ENCODE data around the gene DAB2IP. TPM values are rescaled to one million over a fixed set of nuclear protein-coding genes. Genes with fewer than 3 reads are reported as not detected.
A peak's percentile ranks its signal among the peaks of the same experiment; 100 is the strongest.

DAB2IP gene
- under 1 TPM in 1 of 2 experiments, not detected in 1; 0.06 TPM for total RNA-seq
- 0.04 TPM for polyA plus RNA-seq (2013, experiment 1 of 2)
- polyA plus RNA-seq (2013, experiment 2 of 2), result 1.0 TPM
- total RNA-seq, result 0 to 0.60 (median 0.06) reads per million in 172 experiments

DNA sequence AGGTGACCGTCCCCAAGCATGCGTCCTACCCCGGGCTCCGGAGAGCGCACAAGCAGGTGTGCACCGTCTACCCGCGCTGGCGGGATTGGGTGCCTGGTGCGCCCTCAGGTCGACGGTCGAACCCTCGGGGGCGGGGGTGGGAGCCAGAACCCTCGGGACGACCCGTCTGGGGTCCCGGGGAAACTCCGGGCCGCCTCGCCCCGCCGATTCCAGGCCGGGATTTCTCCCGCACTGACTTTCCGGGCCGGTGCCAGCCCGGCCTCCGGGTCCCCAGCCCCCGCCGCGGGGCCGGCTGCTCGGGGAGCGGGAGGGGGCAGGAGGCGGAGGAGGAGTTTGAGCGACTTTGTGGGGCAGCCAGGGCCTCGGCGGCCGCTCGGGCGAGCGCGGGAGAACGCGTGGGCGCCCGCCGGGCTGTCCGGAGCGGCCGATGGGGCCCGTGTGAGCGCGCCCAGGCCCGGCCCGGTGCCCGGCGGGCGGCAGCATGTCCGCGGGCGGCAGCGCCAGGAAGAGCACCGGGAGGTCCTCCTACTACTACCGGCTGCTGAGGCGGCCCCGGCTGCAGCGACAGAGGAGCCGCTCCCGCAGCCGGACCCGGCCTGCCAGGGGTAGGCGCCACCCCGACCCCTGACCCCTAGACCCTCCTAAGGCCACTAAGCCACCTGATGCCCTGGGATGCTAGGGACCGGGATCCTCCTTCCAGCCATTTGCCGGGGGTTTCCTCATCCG, at the start of gene DAB2IP:
Gene DAB2IP, plus strand, starts transcription at position 340 of the 726 bp plus-strand sequence. Its CDS starts 142 bp downstream, at position 482.
- H3K36me3 Mint-ChIP-seq (ENCODE audit: low read depth), result no peaks in the 10 kb centered on the region
- Histone ChIP-seq H3K4me3 (ENCODE audit: low read length) (no peak within 1 kb of the TSS), H3K4me1 (ENCODE audit: insufficient read depth, low read length) (peaks cover 15% of the 10 kb centered on the region), H3K27me3 (ENCODE audit: control insufficient read depth in 1 of 2, insufficient read depth in 2 of 2, low read length in 2 of 2) (peaks cover 51 to 58% of the 10 kb centered on the region in 2 experiments), H3K36me3 (ENCODE audit: insufficient read depth, low read length) (no peaks in the 10 kb centered on the region), H3K9me3 (ENCODE audit: control insufficient read depth in 1 of 2, insufficient read depth in 1 of 2, low read length in 2 of 2) (peaks cover 0 to 4% of the 10 kb centered on the region in 2 experiments), H3K27ac (ENCODE audit: low read depth in 1 of 2, low read length in 2 of 2) (no peak within 1 kb of the TSS)
- H3K4me1 Mint-ChIP-seq (ENCODE audit: low read depth), result peaks cover 15% of the 10 kb centered on the region
- DNase-seq (no peak), ATAC-seq (ENCODE audit: poor library complexity) (no peak)
- ChIA-PET CTCF (no interaction called here), POLR2A (no interaction called here)
- H3K9me3 Mint-ChIP-seq, result no peaks in the 10 kb centered on the region
- intact Hi-C loops (cut with DNase I, micrococcal nuclease), result no loop called here
- peaks cover 66% of the 10 kb centered on the region for H3K27me3 Mint-ChIP-seq
- peak within 1 kb of the TSS; percentile 44 for H3K4me3 Mint-ChIP-seq
- TF ChIP-seq, protein P1, sequence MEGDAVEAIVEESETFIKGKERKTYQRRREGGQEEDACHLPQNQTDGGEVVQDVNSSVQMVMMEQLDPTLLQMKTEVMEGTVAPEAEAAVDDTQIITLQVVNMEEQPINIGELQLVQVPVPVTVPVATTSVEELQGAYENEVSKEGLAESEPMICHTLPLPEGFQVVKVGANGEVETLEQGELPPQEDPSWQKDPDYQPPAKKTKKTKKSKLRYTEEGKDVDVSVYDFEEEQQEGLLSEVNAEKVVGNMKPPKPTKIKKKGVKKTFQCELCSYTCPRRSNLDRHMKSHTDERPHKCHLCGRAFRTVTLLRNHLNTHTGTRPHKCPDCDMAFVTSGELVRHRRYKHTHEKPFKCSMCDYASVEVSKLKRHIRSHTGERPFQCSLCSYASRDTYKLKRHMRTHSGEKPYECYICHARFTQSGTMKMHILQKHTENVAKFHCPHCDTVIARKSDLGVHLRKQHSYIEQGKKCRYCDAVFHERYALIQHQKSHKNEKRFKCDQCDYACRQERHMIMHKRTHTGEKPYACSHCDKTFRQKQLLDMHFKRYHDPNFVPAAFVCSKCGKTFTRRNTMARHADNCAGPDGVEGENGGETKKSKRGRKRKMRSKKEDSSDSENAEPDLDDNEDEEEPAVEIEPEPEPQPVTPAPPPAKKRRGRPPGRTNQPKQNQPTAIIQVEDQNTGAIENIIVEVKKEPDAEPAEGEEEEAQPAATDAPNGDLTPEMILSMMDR (IDR thresholded peaks at IDR 0.05), result no peak
- H3K27ac Mint-ChIP-seq, result no peak within 1 kb of the TSS

- H3K36me3 ChIP-seq (ENCODE audit: insufficient read depth, low read length), result no peaks in the 10 kb centered on the region
These were observed 48.4 kb upstream of the DAB2IP start for GRCh38 chr9:121603028-121603427.

GRCh38 chr9:121604242-121604641, 47.2 kb upstream of the DAB2IP start:
- Histone ChIP-seq H3K27me3 (ENCODE audit: control insufficient read depth in 1 of 2, insufficient read depth in 2 of 2, low read length in 2 of 2) (peaks cover 19 to 38% of the 10 kb centered on the region in 2 experiments), H3K9me3 (ENCODE audit: control insufficient read depth in 1 of 2, insufficient read depth in 1 of 2, low read length in 2 of 2) (peaks cover 0 to 7% of the 10 kb centered on the region in 2 experiments), H3K27ac (ENCODE audit: low read depth in 1 of 2, low read length in 2 of 2) (no peak overlapping the region), H3K36me3 (ENCODE audit: insufficient read depth, low read length) (no peaks in the 10 kb centered on the region), H3K4me1 (ENCODE audit: insufficient read depth, low read length) (peaks cover 3% of the 10 kb centered on the region), H3K4me3 (ENCODE audit: low read length) (no peak overlapping the region)
- Mint-ChIP-seq H3K27me3 (peaks cover 73% of the 10 kb centered on the region), H3K4me3 (no peak overlapping the region), H3K4me1 (ENCODE audit: low read depth) (no peaks in the 10 kb centered on the region), H3K9me3 (no peaks in the 10 kb centered on the region), H3K36me3 (ENCODE audit: low read depth) (no peaks in the 10 kb centered on the region), H3K27ac (no peak overlapping the region)
- intact Hi-C loops (cut with DNase I, micrococcal nuclease), result no loop called here
- TF ChIP-seq, protein P1 (IDR thresholded peaks at IDR 0.05), result no peak
- CTCF ChIA-PET, result no interaction called here
- POLR2A ChIA-PET, result no interaction called here
- ATAC-seq (ENCODE audit: poor library complexity) (no peak), DNase-seq (peak in 2 of 14 experiments; percentile 26 to 35)

More at GRCh38 chr9:121603028-121603427, 48.4 kb upstream of the DAB2IP start:
- peaks cover 0 to 18% of the 10 kb centered on the region in 2 experiments for H3K9me3 ChIP-seq (ENCODE audit: control insufficient read depth in 1 of 2, insufficient read depth in 1 of 2, low read length in 2 of 2)
- H3K27ac ChIP-seq (ENCODE audit: low read depth in 1 of 2, low read length in 2 of 2), result no peak overlapping the region
- no peaks in the 10 kb centered on the region for H3K4me1 Mint-ChIP-seq (ENCODE audit: low read depth)
- POLR2A ChIA-PET, result no interaction called here
- ATAC-seq (ENCODE audit: poor library complexity) (no peak), DNase-seq (no peak)
- H3K4me3 Mint-ChIP-seq, result no peak overlapping the region
- H3K9me3 Mint-ChIP-seq, result no peaks in the 10 kb centered on the region
- H3K4me1 ChIP-seq (ENCODE audit: insufficient read depth, low read length), result peaks cover 3% of the 10 kb centered on the region
- H3K27me3 Mint-ChIP-seq, result peaks cover 69% of the 10 kb centered on the region
- no peak overlapping the region for H3K4me3 ChIP-seq (ENCODE audit: low read length)
- H3K27ac Mint-ChIP-seq, result no peak overlapping the region
- intact Hi-C loops (cut with DNase I, micrococcal nuclease), result no loop called here
- CTCF ChIA-PET, result no interaction called here
- TF ChIP-seq, protein P1 (IDR thresholded peaks at IDR 0.05), result no peak
- peaks cover 29 to 43% of the 10 kb centered on the region in 2 experiments for H3K27me3 ChIP-seq (ENCODE audit: control insufficient read depth in 1 of 2, insufficient read depth in 2 of 2, low read length in 2 of 2)
- H3K36me3 Mint-ChIP-seq (ENCODE audit: low read depth), result no peaks in the 10 kb centered on the region

Measured in CD4-positive, alpha-beta T cell (primary cell).